NOMO-1 treated with DMSO at 0.1 percent for 48 hours (cell line): ENCODE results near the gene RALGAPA1.
"Not testable (repeated sequence)": the region's sequence is repeated elsewhere in the genome, so short reads cannot be mapped to it uniquely, and the experiment has no call there.

Experiments used
- DNase-seq: peaks from one replicate; lab custom pipeline; 2025; ENCODE audit not compliant: unreplicated experiment; lab: John Stamatoyannopoulos, UW

Gene RALGAPA1

DNA sequence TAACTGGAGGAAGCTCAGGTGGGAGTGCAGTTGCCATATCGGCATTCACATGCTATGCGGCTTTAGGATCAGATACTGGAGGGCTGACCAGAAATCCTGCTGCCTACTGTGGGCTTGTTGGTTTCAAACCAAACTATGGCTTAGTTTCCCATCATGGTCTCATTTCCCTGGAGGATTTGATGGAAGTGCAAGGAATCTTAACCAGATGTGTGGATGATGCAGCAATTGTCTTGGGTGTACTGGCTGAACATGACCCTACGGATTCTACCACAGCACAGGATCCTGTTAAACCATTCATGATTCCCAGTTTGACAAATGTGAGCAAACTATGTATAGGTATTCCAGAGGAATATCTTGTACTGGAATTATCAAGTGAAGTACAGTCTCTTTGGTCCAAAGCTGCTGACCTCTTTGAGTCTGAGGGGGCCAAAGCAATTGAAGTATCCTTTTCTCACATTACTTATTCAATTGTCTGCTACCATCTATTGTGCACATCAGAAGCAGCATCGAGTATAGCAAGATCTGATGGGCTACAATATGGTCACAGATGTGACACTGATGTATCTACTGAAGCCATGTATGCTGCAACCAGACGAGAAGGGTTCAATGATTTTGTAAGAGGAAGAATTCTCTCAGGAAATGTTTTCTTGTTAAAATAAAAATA lies 42.9 kb downstream of the RALGAPA1 start:
- DNase-seq = no peak

DNA sequence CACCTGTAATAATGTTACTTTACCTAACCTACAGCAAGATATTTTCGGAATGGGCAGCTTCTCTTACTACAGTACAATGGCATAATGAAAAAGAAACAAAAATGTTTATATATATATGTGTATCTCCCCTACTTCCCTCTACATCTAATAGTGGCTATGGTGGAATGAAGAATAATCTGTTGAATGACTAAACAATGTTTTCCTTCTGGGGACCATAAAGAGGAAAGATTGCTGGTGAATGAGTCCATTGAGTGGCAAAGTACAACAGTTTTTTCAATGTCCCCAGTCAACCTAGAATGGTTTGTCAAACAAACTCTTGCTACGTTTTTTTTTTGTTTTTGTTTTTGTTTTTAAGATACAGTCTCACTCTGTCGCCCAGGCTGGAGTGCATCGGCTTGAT lies 47.2 kb downstream of the RALGAPA1 start:
- DNase-seq = no peak

DNA sequence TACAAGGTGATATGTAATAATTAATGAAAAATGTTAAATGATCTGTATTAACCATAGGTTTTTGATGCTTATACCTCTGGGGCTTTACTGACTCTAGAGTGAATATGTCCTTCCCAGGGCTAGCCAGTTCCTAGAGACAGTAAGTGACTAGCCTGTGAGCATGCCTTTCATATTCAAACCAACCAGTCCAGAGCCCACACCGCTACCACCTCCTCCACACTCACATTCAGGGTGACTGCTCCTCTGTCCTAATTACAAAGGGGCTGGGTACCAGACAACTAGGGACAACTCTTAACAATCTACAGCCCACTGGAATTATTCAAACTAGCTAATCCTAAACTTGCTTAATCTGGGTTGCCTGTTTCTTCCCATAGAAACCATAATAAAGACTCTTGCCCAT lies 49.0 kb downstream of the RALGAPA1 start:
- DNase-seq = no peak

- no peak for DNase-seq
These were observed 50.5 kb downstream of the RALGAPA1 start for GRCh38 chr14:35758523-35759129.

DNA sequence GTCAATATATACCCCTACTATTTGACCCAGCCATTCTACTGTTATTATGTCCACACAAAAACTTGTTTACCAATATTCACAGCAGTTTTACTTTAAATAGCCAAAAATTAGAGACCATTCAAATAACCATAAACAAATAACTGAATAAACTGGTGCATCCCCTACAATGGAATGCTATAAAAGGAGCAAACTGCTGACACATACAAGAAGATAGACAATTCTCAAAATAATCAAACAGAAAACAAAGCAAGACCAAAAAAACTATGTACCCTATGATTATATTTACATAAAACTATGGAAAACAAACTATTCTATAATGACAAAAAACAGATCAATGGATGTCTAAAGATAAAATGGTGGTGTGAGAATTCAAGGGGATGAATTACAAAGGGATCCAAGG lies 54.4 kb downstream of the RALGAPA1 start:
- DNase-seq = no peak

DNA sequence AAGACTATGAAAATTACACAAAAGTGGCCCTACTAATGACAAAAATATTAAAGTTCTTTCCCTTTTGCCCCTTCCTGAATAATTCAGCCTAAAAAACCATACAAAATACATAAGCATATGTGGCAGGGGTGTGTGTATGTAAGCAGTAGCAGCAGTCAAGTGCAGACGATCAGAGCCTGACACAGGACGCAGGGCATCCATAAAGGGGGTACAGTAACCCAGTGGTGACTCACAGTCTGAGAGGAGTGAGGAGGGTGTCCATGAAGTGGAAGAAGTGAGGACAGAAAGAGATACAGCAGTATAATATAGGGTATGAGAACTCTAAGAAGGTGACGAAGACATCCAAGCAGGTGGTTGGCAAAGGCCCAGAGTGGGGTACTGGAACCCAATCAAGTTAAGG lies 56.7 kb downstream of the RALGAPA1 start:
- no peak for DNase-seq

DNA sequence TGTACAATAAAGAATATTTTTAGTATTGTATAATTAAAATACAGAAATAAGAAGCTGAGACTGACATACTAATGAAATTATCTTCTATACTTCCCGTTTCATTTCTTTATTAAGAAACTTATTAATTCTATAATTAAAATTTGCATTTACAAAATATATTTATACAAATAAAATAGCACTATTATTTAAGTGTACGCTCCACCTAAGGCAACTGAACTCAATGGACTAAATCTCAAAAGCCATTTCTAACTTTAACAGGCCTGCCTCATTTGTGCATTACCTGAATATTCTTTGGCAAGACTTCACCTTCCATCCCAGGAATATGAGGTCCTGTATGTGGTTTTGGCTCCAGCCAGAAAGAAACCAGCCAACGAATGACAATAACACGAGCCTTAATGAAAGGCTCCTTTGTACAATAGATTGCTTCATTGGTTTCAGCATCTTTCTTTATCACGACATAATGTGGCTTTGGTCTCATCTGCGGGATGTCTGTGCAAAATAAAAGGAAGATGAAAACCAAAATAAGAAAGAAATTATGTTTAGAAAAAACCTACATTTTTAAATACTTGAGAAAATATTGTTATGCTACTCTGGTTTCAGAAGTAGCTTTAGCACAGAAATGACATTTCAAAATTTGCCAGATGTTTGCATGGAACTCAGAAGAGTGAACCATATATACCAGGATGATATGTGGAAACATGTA lies 58.7 kb downstream of the RALGAPA1 start:
- no peak for DNase-seq

GRCh38 chr14:35747379-35747778 lies 61.7 kb downstream of the RALGAPA1 start:
- DNase-seq = no peak

- DNase-seq = no peak
These were observed 66.7 kb downstream of the RALGAPA1 start for GRCh38 chr14:35742442-35742841.

GRCh38 chr14:35742032-35742371 lies 67.1 kb downstream of the RALGAPA1 start:
- DNase-seq = no peak

GRCh38 chr14:35741345-35742031 lies 67.6 kb downstream of the RALGAPA1 start:
- no peak for DNase-seq

GRCh38 chr14:35740215-35740614 lies 68.9 kb downstream of the RALGAPA1 start:
- DNase-seq = no peak

- not testable (repeated sequence) for DNase-seq
These were observed 73.9 kb downstream of the RALGAPA1 start for GRCh38 chr14:35735163-35735562.

DNA sequence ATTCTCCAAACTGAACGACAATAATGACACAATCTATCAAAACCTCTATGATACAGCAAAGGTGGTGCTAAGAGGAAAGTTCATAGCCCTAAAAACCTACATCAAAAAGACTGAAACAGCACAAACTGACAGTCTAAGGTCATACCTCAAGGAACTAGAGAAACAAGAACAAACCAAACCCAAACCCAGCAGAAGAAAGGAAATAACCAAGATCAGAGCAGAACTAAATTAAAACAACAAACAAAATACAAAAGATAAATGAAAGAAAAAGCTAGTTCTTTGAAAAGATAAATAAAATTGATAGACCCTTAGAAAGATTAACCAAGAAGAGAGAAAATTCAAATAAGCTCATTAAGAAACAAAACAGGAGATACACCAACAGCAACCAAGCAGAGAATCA lies 75.6 kb downstream of the RALGAPA1 start:
- not testable (repeated sequence) for DNase-seq

- DNase-seq = no peak
These were observed 78.2 kb downstream of the RALGAPA1 start for GRCh38 chr14:35730871-35731270.

DNA sequence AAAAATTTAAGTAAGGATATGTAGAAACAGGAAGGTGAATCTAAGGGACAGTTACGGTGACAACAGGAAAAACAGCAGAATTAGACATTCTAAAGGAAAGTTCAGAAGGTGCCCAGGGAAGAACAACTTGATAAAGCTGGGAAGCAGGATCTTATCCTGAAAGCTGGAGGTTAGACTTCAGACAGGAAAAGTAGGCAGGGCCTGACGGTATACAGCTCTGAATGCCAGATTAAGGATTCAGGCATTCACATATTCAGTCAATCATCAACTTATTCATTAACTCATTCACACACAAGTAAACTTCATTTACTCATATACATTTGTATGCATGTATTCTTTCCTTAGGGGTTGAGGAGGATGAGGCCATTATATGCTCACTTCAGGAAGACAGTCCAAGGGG lies 81.3 kb downstream of the RALGAPA1 start:
- no peak for DNase-seq

GRCh38 chr14:35725930-35726329 lies 83.2 kb downstream of the RALGAPA1 start:
- DNase-seq = no peak

GRCh38 chr14:35715079-35715478 lies 94.0 kb downstream of the RALGAPA1 start:
- DNase-seq = no peak

DNA sequence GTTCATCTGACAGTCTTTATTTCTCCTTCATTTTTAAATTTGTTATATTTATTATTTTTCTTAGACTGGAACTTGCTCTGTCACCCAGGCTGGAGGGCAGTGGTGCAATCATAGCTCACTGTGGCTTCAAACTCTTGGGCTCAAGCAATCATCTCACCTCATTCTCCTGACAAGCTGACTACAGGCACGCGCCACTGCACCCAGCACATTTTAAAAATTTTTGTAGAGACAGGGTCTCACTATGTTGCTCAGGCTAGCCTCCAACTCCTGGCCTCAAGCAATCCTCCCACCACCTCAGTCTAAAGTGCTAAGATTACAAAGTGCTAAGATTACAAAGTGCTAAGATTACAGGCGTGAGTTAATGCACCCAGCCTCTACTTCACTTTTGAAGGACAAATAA lies 96.6 kb downstream of the RALGAPA1 start:
- DNase-seq = no peak

DNA sequence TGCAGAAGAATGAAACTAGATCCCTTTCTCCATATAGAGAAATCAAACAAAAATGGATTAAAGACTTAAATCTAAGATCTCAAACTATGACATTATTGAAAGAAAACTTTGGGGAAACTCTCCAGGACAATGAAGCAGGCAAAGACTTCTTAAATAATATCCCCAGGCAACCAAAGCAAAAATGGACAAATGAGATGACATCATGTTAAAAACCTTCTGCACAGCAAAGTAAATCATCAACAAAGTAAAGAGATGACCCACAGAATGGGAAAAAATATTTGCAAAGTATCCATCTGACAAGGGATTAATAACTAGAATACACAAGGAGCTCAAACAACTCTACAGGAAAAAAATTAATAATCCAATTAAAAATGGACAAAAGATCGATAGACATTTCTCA lies 101.0 kb downstream of the RALGAPA1 start:
- no peak for DNase-seq

DNA sequence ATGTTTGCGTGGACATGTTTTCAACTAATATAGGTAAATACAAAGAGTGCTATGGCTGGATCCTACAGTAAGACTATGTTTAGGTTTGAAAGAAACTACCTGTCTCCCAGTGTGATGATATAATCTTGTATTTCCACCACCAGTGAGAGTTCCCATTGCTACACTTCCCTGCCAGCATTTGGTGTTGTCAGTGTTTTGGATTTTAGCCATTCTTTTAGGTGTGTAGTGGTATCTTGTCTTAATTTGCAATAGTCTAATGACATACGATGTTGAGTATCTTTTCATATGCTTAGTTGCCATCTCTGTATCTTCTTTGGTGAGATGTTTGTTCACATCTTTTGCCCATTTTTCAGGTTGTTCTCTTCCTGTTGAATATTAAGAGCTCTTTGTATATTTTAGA lies 103.5 kb downstream of the RALGAPA1 start:
- no peak for DNase-seq
